ENCODE measurements around the gene CEP55.

DNA sequence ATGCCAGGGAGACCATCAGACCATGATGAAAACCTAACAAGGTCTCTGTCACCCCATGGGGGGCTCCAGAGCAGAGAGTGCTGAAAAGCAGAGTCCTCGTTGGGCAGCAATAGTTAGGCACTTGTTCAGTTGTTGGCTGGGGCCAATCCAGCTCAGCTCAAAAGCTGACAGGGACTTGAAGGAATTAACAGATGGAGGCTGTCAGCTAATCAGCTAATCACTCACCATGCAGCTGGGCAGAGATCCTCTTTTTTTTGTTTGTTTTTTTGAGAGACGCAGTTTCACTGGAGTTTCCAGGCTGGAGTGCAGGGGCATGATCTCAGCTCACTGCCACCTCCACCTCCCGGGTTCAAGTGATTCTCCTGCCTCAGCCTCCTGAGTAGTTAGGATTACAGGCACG lies 18.1 kb downstream of the CEP55 start:
- TF ChIP-seq YY1 (IDR thresholded peaks at IDR 0.05; ENCODE audit: insufficient read depth, insufficient read length) (no peak), ZNF274 (IDR thresholded peaks at IDR 0.05; ENCODE audit: low read depth, low read length) (no peak)
